Right lobe of liver (tissue), 4 donors: ENCODE measurements around the gene UQCRHL.

Experiments
- CTCF ChIP-seq, 4 donors: fragments of 200-600 bp in 3 of 4; fragments of 450-650 bp in 1 of 4; IDR thresholded peaks; one replicate each; pipeline versions ENCODE4 v1.5.1 to v1.8.0; 2016 to 2022; ENCODE audit warnings: antibody characterized with exemption in 4 of 4, mild to moderate bottlenecking in 2 of 4
- POLR2A ChIP-seq: fragments of 450-650 bp; IDR thresholded peaks from one replicate; pipeline ENCODE4 v1.6.1; 2017; ENCODE audit warnings: antibody characterized with exemption, mild to moderate bottlenecking
- donor health status: DM: no; HTN: no; CAD: no.
- donor health status: DM: no; HTN: no; CAD: no.
- donor health status: DM: no; HTN: yes; CAD: no.

- TF ChIP-seq CTCF (IDR thresholded peaks at IDR 0.05) (no peak), POLR2A (no peak)
Observed at GRCh38 chr1:15797614-15798390, 9.6 kb downstream of the UQCRHL start.
